ENCODE measurements around the gene POU2F3.

Gene POU2F3

GRCh38 chr11:120208001-120208441 lies 31.9 kb upstream of the POU2F3 start:
- TF ChIP-seq CTCF (IDR thresholded peaks at IDR 0.05): no peak
- no peak overlapping the region for H3K27ac ChIP-seq
- H3K36me3 ChIP-seq: no peaks in the 10 kb centered on the region
- H3K9me3 ChIP-seq: no peaks in the 10 kb centered on the region
- H3K4me3 ChIP-seq (ENCODE audit: low read depth in 1 of 2, low read length in 1 of 2): no peak overlapping the region
- peaks cover 11 to 22% of the 10 kb centered on the region in 2 experiments for H3K4me1 ChIP-seq (ENCODE audit: control insufficient read depth in 1 of 2, insufficient read depth in 1 of 2, low read depth in 1 of 2, low read length in 1 of 2)
- H3K27me3 ChIP-seq: peaks cover 81% of the 10 kb centered on the region

- H3K36me3 ChIP-seq: no peaks in the 10 kb centered on the region
- H3K9me3 ChIP-seq: no peaks in the 10 kb centered on the region
- no peak overlapping the region for H3K27ac ChIP-seq
- H3K27me3 ChIP-seq: peaks cover 89% of the 10 kb centered on the region
- TF ChIP-seq CTCF (IDR thresholded peaks at IDR 0.05): no peak
- H3K4me3 ChIP-seq (ENCODE audit: low read depth in 1 of 2, low read length in 1 of 2): no peak overlapping the region
- H3K4me1 ChIP-seq (ENCODE audit: control insufficient read depth in 1 of 2, insufficient read depth in 1 of 2, low read depth in 1 of 2, low read length in 1 of 2): peaks cover 11 to 22% of the 10 kb centered on the region in 2 experiments
Measured at GRCh38 chr11:120208777-120209176, 31.2 kb upstream of the POU2F3 start.

GRCh38 chr11:120209746-120210625 lies 30.0 kb upstream of the POU2F3 start:
- H3K36me3 ChIP-seq: no peaks in the 10 kb centered on the region
- no peak for TF ChIP-seq CTCF (IDR thresholded peaks at IDR 0.05)
- H3K4me1 ChIP-seq (ENCODE audit: control insufficient read depth in 1 of 2, insufficient read depth in 1 of 2, low read depth in 1 of 2, low read length in 1 of 2): peaks cover 11 to 22% of the 10 kb centered on the region in 2 experiments
- H3K4me3 ChIP-seq (ENCODE audit: low read depth in 1 of 2, low read length in 1 of 2): peak overlapping the region in 1 of 2 experiments; percentile 53
- no peak overlapping the region for H3K27ac ChIP-seq
- no peaks in the 10 kb centered on the region for H3K9me3 ChIP-seq
- peaks cover 98% of the 10 kb centered on the region for H3K27me3 ChIP-seq

- Histone ChIP-seq H3K9me3 (no peaks in the 10 kb centered on the region), H3K36me3 (no peaks in the 10 kb centered on the region), H3K4me3 (ENCODE audit: low read depth in 1 of 2, low read length in 1 of 2) (peak within 1 kb of the TSS; percentile 44 to 53), H3K4me1 (ENCODE audit: control insufficient read depth in 1 of 2, insufficient read depth in 1 of 2, low read depth in 1 of 2, low read length in 1 of 2) (peaks cover 11 to 22% of the 10 kb centered on the region in 2 experiments), H3K27me3 (peaks cover 89% of the 10 kb centered on the region), H3K27ac (no peak within 1 kb of the TSS)
- no peak for TF ChIP-seq CTCF (IDR thresholded peaks at IDR 0.05)
Measured at GRCh38 chr11:120210626-120211521, 29.1 kb upstream of the POU2F3 start, which contains the start of gene OAF. Gene OAF, plus strand, starts transcription at chr11:120211032. Its CDS starts 248 bp downstream, at chr11:120211280.

- peaks cover 11 to 22% of the 10 kb centered on the region in 2 experiments for H3K4me1 ChIP-seq (ENCODE audit: control insufficient read depth in 1 of 2, insufficient read depth in 1 of 2, low read depth in 1 of 2, low read length in 1 of 2)
- H3K27me3 ChIP-seq: peaks cover 82% of the 10 kb centered on the region
- H3K36me3 ChIP-seq: no peaks in the 10 kb centered on the region
- no peak for TF ChIP-seq CTCF (IDR thresholded peaks at IDR 0.05)
- H3K9me3 ChIP-seq: no peaks in the 10 kb centered on the region
- no peak overlapping the region for H3K27ac ChIP-seq
- H3K4me3 ChIP-seq (ENCODE audit: low read depth in 1 of 2, low read length in 1 of 2): peak overlapping the region in 1 of 2 experiments; percentile 53
Measured at GRCh38 chr11:120211522-120212258, 28.2 kb upstream of the POU2F3 start.

Data from neutrophil (primary cell).